PC-9 (cell line): ENCODE data around the gene IFNLR1.

Experiments
- EZH2 ChIP-seq: fragments of 200-600 bp; sonication (generic); IDR thresholded peaks from 2 replicates; pipeline ENCODE4 v1.8.0; 2017; ENCODE audit warnings: antibody characterized with exemption, low read depth
- TF ChIP-seq, protein P1 (sequence below): fragments of 200-600 bp; sonication (generic); conservative IDR thresholded peaks from 2 replicates; pipeline ENCODE4 v1.6.1; 2017; ENCODE audit warnings: mixed run types, antibody characterized with exemption, mild to moderate bottlenecking, moderate library complexity

DNA sequence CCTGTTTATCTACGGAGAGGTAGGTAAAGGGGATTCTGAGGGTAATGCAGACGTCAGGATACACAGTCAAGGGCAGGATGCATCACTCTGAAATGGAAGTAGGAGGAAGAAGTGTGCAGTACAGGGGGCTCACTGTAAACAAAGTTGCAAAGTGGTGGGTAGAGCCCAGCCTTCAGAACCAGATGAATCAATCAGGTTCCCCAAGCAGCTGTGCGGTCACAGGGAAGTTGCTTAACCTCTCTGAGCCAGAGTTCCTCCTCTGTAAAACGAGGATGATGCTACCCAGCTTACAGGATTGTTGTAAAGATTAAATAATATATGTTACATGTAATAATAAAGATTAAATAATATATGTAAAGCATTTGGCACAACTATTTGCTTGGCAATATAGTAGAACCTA lies 61.6 kb downstream of the IFNLR1 start:
- TF ChIP-seq EZH2 = no peak
- TF ChIP-seq, protein P1, sequence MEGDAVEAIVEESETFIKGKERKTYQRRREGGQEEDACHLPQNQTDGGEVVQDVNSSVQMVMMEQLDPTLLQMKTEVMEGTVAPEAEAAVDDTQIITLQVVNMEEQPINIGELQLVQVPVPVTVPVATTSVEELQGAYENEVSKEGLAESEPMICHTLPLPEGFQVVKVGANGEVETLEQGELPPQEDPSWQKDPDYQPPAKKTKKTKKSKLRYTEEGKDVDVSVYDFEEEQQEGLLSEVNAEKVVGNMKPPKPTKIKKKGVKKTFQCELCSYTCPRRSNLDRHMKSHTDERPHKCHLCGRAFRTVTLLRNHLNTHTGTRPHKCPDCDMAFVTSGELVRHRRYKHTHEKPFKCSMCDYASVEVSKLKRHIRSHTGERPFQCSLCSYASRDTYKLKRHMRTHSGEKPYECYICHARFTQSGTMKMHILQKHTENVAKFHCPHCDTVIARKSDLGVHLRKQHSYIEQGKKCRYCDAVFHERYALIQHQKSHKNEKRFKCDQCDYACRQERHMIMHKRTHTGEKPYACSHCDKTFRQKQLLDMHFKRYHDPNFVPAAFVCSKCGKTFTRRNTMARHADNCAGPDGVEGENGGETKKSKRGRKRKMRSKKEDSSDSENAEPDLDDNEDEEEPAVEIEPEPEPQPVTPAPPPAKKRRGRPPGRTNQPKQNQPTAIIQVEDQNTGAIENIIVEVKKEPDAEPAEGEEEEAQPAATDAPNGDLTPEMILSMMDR = no peak
